NCI-H1930 (cell line): ENCODE data around the gene TENT5A.

Experiments
- DNase-seq, 2 experiments: peaks; one replicate each; lab custom pipeline; 2025; lab: John Stamatoyannopoulos, UW

TENT5A gene

DNA sequence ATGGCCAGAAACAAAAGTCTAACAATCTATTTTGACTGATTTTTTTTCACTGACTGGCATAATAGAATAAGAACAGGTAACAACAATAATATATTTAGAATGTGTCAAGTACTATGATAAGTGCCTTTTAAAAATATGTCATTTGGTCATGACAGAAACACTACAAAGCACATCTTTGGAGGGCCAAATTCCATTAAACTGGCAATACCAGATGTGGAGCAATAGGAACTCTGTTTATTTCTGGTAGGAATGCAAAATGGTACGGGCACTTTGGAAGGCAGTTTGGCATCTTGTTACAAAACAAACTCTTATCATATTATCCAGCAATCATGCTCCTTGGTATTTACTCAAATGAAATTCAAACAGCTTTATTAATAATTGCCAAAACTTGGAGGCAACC, 39.3 kb downstream of the TENT5A start:
- DNase-seq: no peak

DNA sequence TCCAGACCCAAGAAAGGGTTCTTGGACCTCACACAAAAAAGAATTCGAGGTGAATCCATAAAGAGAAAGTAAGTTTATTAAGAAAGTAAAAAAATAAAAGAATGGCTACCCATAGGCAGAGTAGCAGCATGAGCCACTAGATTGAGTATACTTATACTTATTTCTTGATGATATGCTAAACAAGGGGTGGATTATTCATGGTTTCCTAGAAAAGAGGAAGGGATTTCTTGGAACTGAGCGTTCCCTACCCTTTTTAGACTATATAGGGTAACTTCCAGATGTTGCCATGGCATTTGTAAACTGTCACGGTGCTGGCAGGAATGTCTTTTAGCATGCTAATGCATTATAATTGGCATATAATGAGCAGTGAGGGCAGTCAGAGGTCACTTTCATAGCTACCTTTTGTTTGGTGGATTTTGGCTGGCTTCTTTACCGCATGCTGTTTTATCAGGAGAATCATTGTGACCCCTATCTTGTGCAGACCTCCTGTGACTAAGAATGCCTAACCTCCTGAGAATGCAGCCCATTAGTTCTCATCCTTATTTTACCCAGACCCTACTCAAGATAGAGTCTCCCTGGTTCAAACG, 44.3 kb downstream of the TENT5A start:
- no peak for DNase-seq

DNA sequence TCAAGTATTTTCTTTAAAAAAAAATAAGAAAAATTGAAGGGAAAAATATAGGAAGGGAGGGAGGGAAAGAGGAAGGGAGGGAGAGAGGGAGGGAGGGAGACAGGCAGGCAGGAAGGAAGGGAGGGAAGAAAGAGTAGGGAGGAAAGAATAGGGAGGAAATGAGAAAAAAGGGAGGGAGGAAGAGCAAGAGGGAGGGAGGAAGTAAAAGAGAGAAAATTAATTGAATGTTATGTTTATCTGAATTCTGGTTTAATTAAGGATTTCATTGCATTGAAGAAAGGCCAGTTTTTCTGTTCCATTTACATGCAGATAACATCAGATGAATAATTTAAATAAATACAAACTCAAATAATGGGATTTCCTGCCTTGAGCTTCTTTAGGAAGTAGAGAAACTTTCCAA, 47.8 kb downstream of the TENT5A start:
- no peak for DNase-seq

DNA sequence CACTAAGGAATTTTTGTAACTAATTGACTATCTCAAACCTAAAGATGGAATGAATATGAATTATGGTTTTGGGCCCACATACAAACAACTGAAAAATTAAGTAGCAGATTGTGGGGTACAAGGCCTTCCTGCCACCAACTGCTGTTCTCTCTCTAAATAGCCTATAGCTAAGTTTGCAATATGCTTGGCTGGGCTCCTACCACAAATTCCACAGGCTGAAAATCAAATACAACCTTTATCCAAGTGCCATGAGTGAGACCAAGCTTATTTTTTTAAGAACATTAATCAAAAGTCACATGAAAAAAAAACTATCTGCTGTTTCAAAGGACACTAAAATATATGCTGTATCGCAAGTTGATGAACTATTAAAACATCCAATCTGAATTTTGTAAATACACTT, 52.1 kb downstream of the TENT5A start:
- DNase-seq: no peak

DNA sequence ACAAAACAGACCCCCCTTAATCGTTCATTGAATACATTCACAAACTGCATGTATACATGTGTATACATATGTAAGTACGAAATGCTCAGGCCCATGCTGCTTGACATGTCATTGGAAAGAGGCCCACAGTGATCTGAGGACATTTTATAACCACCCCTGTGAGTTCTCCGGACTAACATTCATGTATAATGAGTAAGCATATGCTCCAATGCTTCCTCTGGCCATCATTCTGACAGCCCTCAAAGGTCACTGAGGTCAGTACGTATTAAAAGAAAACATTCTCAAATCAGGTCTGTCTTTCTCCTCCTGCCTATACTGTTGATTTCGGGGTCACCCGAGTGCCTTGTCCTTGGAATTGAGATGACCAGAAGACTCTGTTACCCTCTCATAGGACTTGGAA, 54.9 kb downstream of the TENT5A start:
- no peak for DNase-seq

DNA sequence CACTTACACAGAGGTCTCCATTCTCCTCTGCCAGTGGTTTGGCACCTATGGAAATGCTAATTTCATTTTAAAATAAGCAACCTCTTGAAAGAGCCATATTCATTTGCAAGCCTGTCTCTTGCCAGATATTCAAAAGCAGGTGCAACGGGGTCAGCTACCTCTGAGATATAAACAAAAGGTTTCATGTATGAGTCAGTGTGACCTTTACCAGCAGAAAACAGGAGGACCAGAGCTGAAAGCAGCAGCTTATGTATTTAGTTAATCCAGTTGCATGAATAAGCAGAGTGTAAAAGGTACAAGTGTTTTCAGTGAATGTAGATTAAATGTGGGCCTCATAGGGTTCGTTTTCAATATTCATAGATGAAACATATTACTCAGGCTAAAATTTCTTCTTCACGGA, 56.0 kb downstream of the TENT5A start:
- DNase-seq: no peak
